K562 (cell line): ENCODE measurements around the gene INTS6L. TPM values are rescaled to one million over a fixed set of nuclear protein-coding genes. Genes with fewer than 3 reads are reported as not detected.

ENCODE experiments used
- CXXC5 ChIP-seq: fragments of 250-450 bp; sonication (Bioruptor Pico); IDR thresholded peaks from 2 replicates; pipeline ENCODE4 v1.8.0; 2022; ENCODE audit warnings: inconsistent platforms, mild to moderate bottlenecking, moderate library complexity
- FOXJ2 ChIP-seq: fragments of 200-800 bp; sonication (Bioruptor generic); IDR thresholded peaks from 2 replicates; pipeline ENCODE4 v1.6.1; 2016; ENCODE audit warnings: missing genetic modification characterization, missing compliant biosample characterization
- GTF2E2 ChIP-seq: fragments of 200-800 bp; sonication (Bioruptor generic); IDR thresholded peaks from 2 replicates; pipeline ENCODE4 v1.6.1; 2016; ENCODE audit warnings: missing genetic modification characterization, missing compliant biosample characterization
- LEF1 ChIP-seq: fragments of 450-650 bp; IDR thresholded peaks from 2 replicates; pipeline ENCODE4 v1.6.1; 2016; ENCODE audit warnings: mild to moderate bottlenecking
- MNT ChIP-seq, 2 experiments: fragments of 450-650 bp; conservative IDR thresholded peaks; 2 replicates each; pipeline ENCODE4 v1.6.1; 2017; ENCODE audit warnings: mild to moderate bottlenecking in 2 of 2, moderate library complexity in 2 of 2
- NCOA6 ChIP-seq: fragments of 450-650 bp; IDR thresholded peaks from 2 replicates; pipeline ENCODE4 v1.6.1; 2017; ENCODE audit warnings: mild to moderate bottlenecking
- NFIC ChIP-seq: fragments of 450-650 bp; IDR thresholded peaks from 2 replicates; pipeline ENCODE4 v1.6.1; 2017; ENCODE audit warnings: mild to moderate bottlenecking, inconsistent platforms
- RBBP5 ChIP-seq: fragments of 200-600 bp; sonication (generic); IDR thresholded peaks from 2 replicates; pipeline ENCODE4 v1.6.1; 2012; ENCODE audit warnings: borderline replicate concordance, mild to moderate bottlenecking, low read length, control low read depth, inconsistent platforms; ENCODE audit not compliant: insufficient read depth, poor library complexity, severe bottlenecking
- TOE1 ChIP-seq, 2 experiments: fragments of 450-650 bp in 1 of 2; sonication (generic) in 1 of 2; formaldehyde crosslinking in 1 of 2; IDR thresholded peaks; 2 replicates each; pipeline versions ENCODE4 v1.7.1 to v1.8.0; 2016 to 2022; ENCODE audit warnings: borderline replicate concordance in 2 of 2, mild to moderate bottlenecking in 2 of 2, antibody characterized with exemption in 1 of 2, inconsistent platforms in 1 of 2, low read depth in 1 of 2, missing genetic modification reagents in 1 of 2, moderate library complexity in 1 of 2
- VEZF1 ChIP-seq: fragments of 200-800 bp; sonication (Bioruptor generic); IDR thresholded peaks from 2 replicates; pipeline ENCODE4 v1.6.1; 2017; ENCODE audit warnings: missing genetic modification characterization, missing compliant biosample characterization
- ZFX ChIP-seq: sonication (generic); formaldehyde crosslinking; IDR thresholded peaks from 2 replicates; pipeline ENCODE4 v1.8.0; 2022; ENCODE audit warnings: mild to moderate bottlenecking, missing genetic modification reagents, moderate library complexity
- ZNF407 ChIP-seq: fragments of 450-650 bp; IDR thresholded peaks from 2 replicates; pipeline ENCODE4 v1.6.1; 2016; ENCODE audit warnings: low read depth
- ZNF740 ChIP-seq, 3 experiments: fragments of 200-800 bp in 1 of 3; sonication (Bioruptor generic) in 1 of 3; sonication (generic) in 1 of 3; formaldehyde crosslinking in 1 of 3; IDR thresholded peaks; 2 replicates each; pipeline versions ENCODE4 v1.6.1 to v1.8.0; 2016 to 2022; ENCODE audit warnings: mild to moderate bottlenecking in 2 of 3, missing compliant biosample characterization in 2 of 3, missing genetic modification characterization in 2 of 3, missing genetic modification reagents in 1 of 3
- polyA plus RNA-seq, 8 experiments: library from polyadenylated mRNA; depleted of rRNA in 4 of 8; stranded (reverse) in 5 of 8; unstranded in 3 of 8; fragments of >200 nt; fragmentation: Nextera tagmentation in 2 of 8; fragmentation: Illumina TruSeq in 1 of 8; extraction: Ambion mirVana in 2 of 8; extraction: Trizol in 1 of 8; gene quantifications; 2 replicates each; pipeline versions ENCODE4 v1.2.1 to v1.2.3, GENCODE V29; 2011 to 2014; ENCODE audit warnings: inconsistent platforms in 1 of 8, missing spikeins in 1 of 8
- total RNA-seq, 7 experiments: library from RNA; depleted of rRNA in 6 of 7; stranded (reverse); fragments of >200 nt in 6 of 7; fragmentation: Illumina TruSeq in 2 of 7; extraction: Trizol in 2 of 7; gene quantifications; 2 replicates each; pipeline versions ENCODE4 v1.2.1 to v1.2.3, GENCODE V29; 2011 to 2021; ENCODE audit warnings: low replicate concordance in 1 of 7

Gene INTS6L
- total and polyA plus RNA-seq, 9 of the 15 experiments (the other 6 are each of a cell fraction or from before 2014, with no cell fraction given) = 6.1 to 44.9 (median 21.9) TPM

- TF ChIP-seq ZNF407 = no peak
- no peak for TF ChIP-seq ZNF740 (CRISPR knock-in tag; IDR thresholded peaks at IDR 0.05)
- TF ChIP-seq ZNF740 (tag; IDR thresholded peaks at IDR 0.05) = peak in 1 of 2 experiments; percentile 24; a peak in 1 of 4 replicates
- peak; percentile 3; the same call in 1 of the 2 replicates for TF ChIP-seq GTF2E2 (tag)
- 0 out of 2 replicates have a peak, but pooled peaks have one; percentile 25 for TF ChIP-seq FOXJ2 (tag)
- peak; percentile 69; the same call in 1 of the 2 replicates for TF ChIP-seq LEF1
- TF ChIP-seq NFIC = peak; percentile 63; the same call in 1 of the 2 replicates
- TF ChIP-seq NCOA6 = peak; percentile 85
- peak; percentile 97 for TF ChIP-seq VEZF1 (CRISPR knock-in tag)
- peak; percentile 57 for TF ChIP-seq ZFX (CRISPR knock-in tag)
- TF ChIP-seq RBBP5 = peak; percentile 56
- peak; percentile 13; the same call in 1 of the 2 replicates for TF ChIP-seq TOE1 (IDR thresholded peaks at IDR 0.05; ENCODE audit: borderline replicate concordance)
- TF ChIP-seq TOE1 (CRISPR knock-in tag; IDR thresholded peaks at IDR 0.05; ENCODE audit: borderline replicate concordance, low read depth) = no peak
- TF ChIP-seq MNT (conservative IDR thresholded peaks at IDR 0.05) = peak in 1 of 2 experiments; percentile 67; a peak in 3 of 4 replicates
- TF ChIP-seq CXXC5 (CRISPR knock-in tag) = peak; percentile 67
These were observed 1.1 kb downstream of the INTS6L start (continued) for GRCh38 chrX:135521405-135522131.
